HG03442 (cell line): ENCODE data around the gene KIF15.
"Not testable (repeated sequence)": the region's sequence is repeated elsewhere in the genome, so short reads cannot be mapped to it uniquely, and the experiment has no call there.

Experiments used
- ATAC-seq: cut with Tn5 transposase; IDR thresholded peaks from one replicate; pipeline ENCODE4 v1.9.1; 2021; ENCODE audit warnings: mild to moderate bottlenecking, moderate library complexity; ENCODE audit not compliant: unreplicated experiment

KIF15 gene

DNA sequence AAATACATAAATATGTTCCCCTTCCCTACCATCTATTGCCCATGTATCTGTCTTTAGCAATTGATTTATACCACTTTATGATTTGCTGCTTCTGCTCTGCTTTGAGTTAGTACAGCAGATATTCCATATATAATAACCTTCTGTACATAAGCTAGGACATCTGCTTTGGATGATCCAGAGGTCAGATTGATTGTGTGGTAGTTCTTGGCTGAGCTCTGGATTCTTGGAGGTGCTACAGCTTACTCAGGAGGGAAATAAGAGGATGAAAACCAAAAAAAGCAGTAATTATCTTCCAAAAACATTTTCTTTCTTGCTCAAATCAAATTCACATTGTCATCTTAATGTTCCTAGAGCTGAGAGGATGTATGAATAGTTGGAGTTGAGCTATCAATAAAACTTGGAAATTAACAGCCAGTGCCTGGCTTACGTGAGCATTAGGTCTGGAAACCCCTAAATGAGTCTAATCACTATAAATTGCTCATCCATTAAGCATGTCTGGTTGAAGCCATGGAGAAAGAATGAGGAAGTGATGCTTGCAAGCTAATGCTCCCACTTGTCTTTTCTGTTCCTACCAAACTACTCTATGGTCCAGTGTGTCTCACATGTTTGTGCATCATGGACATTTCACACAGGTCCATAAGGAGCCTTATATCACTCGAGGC, 63.8 kb downstream of the KIF15 start:
- no peak for ATAC-seq

DNA sequence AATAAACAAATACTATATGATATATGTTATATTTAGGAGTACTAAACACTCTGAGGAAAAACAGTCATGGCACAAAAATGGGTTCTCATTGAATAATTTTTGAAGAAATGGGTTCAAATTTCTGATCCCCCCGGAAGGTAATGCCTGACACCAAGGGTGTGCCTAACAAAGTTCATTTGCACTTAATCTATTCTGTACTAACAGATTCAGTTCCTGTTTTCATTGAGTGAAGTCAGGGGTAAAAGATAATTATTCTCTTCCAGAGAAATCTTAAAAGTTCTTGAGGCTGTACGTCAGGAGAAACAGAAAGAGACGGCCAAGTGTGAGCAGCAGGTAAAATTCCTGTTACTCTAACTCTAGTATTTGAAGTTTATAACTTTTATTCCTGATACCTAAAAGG, 65.6 kb downstream of the KIF15 start:
- no peak for ATAC-seq

DNA sequence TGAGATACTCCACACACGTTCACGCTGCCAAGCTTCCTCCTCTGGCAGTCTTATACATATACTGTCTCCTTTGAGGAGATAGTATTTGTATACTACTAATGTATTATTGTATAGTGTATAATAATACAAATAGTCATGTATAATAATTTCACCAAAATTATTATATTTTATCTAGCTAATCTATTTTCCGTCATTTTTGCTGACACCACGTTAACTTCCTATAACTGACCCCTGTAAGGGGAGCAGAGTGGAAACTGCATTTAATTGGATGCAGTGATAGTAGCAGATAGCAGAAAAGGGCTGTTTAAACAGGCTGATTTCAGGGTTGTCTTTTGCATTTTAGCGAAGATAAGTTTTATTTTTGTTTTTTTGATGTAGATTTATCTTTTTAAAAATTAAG, 69.6 kb downstream of the KIF15 start:
- no peak for ATAC-seq

DNA sequence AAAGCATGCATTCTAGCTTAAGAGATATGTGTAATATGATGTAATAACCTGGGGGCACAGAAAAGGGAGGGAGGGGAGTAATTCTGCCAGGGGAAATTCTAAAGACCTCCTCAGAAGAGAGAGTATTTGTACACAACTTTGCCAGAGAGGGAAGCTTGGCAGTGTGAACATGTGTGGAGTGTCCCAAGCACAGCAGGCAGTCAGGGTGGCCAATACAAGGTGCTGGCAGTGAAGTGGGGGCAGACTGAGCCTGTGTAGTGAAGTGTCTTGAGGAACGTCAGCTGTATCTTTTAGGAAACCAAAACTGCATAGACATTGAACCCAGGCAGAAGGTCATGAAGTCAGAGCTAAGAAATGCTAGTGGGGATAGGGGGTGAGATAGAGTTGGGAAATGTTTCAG, 70.4 kb downstream of the KIF15 start:
- ATAC-seq = no peak

DNA sequence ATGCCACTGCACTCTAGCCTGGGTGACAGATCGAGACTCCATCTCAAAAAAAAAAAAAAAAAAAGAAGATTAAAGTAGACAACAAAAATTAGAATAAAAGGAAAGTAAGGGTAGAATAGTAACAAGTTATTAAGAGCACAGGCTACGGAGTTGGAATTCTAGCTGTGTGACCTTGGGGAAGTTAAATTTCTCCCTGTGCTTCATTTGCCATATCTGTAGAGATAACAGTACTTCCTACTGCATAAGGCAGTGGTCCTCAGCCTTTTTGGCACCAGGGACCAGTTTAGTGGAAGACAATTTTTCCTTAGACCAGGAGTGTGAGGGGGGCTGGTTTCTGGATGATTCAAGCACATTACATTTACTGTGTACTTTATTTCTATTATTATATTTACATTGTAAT, 71.4 kb downstream of the KIF15 start:
- no peak for ATAC-seq

DNA sequence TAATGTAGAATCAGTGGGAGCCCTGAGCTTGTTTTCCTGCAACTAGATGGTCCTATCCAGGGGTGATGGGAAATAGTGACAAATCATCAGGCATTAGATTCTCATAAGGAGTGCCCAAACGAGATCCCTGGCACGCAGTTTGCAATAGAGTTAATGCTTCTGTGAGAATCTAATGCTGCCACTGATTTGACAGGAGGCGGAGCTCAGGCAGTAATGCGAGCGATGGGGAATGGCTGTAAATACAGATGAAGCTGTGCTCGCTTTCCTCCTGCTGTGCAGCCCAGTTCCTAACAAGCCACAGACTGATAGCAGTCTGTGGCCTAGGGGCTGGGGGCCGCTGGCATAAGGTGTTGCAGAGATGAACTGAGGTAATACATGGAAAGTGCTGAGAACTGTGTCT, 71.8 kb downstream of the KIF15 start:
- ATAC-seq = no peak

DNA sequence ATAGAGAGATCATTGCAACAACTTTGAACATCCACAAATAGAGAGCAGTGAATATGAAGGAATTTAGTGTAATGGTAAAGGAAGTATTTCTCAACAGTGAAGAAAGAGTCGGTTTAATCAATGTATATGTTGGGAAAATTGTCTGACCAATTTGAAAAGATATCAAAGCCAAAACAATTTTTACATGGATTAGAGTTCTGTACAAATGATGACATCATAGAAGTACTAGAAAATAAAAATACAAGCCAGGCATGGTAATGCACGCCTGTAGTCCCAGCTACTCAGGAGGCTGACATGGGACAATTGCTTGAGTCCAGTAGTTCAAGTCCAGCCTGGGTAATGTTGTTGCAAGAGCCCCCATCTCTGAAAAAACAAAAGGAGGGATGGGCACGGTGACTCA, 74.1 kb downstream of the KIF15 start:
- ATAC-seq = no peak

DNA sequence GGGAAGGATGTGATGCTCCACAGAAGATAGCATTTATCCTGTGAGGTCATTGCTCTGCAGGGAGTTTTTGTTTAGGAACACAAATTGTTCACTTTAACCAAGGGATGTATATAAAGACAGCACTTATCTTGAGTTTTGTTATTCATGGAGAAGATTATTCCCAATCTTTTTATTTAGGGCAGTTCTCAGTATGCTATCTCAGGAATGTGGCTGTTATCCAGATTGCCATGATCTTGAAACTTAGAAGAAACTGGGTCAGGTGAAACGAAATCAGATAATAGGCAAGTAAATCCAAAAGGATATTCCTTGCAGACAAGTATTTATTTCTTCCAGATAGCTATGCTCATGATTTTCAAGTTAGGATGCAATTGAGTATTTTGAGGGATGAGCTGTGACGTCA, 80.8 kb downstream of the KIF15 start:
- ATAC-seq = no peak

DNA sequence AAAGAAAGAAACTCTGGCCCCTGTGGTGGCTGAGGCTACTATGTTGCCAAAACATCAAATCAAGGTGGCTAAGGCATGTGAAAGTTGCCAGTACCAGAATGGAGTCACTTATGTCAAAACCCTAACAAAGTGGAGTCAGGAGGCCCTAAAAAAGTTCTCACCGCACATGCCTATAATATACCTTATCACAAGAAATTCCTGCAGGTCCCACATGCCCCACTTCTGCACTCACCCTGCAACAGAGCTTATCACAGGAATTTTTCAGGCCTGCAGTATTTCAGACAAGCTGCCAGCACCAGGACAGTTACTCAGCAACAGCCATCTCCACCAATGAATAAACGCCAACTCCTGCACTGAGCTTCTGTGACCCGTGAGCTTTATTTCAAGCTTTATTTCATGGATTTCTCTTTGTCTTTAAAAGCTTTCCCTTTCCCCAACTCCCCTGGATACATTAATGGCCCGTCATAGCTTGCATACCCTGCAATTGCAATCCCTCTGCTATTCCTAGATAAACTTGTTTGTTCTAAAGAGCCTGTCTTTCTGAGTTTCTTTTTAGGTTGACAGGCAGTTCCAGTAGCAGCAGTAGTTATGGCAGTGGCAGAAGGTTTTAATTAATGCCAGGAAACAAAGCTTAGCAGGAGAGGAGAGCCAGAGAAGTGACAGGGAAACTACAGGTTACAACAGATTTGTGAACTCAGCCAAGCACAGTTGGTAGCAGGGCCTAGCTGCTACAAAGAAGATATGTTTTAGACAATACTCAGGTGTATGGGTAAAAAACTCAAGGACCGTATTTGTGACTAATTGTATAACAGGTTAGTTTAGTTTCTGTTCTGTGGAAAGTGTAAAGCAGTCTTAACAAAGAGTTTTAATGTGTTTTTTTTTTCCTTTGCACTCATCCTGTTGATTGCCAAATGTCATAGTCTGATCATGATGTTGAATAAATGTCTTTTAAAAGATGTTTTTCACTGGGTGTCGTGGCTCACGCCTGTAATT, 84.2 kb downstream of the KIF15 start:
- no peak for ATAC-seq

DNA sequence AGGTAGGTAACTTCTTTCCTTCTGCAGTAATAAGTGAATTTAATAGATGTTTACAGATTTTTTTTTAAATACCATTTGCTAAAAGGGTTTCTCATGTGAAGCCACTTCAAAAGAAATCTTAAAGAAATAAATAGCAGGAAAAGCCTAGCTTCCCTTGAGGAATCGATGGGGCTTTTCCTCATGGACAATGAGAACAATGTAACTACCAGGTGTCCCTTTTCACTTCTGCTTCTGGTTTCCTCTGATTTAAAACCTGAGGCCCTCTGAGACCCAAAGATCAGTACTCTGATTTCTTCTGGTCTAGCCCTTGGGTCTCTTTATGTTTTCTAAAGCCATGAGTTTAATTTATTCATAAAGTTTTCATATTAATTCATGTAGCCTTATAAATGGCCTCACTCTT, 87.0 kb downstream of the KIF15 start:
- no peak for ATAC-seq

DNA sequence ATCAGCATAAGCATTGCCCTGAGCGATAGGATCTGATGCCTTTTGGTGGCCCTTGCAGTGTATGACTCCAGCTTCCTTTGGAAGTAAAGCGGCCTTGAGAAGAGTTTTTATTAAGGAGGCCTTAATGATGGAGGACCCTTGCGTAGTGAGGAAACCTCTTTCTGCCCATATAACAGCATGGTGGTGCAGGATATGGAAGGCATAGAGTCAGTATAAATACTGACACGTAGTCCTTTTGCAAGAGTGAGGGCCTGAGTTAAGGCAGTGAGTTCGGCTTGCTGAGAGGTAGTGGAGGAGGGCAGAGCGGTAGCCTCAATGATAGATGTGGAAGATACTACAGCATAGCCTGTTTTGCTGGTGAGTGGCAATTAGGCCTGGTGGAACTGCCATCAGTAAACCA, 95.1 kb downstream of the KIF15 start:
- ATAC-seq = not testable (repeated sequence)

DNA sequence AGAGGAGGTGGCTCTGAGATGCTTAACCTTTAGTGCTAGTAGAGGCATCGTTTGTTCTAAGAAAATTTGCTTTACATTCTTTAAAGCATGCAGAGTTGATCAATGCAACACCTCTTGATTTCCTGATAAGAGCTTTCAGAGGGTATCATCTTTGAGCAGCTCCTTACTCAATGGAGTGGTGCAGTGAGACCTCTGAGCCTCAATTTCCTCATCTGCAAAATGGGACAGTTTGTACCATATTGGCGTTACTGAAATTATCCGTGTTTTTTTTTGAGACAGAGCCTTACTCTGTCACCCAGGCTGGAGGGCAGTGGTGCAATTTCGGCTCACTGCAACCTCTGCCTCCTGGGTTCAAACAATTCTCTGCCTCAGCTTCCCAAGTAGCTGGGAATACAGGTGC, 98.5 kb downstream of the KIF15 start:
- no peak for ATAC-seq

DNA sequence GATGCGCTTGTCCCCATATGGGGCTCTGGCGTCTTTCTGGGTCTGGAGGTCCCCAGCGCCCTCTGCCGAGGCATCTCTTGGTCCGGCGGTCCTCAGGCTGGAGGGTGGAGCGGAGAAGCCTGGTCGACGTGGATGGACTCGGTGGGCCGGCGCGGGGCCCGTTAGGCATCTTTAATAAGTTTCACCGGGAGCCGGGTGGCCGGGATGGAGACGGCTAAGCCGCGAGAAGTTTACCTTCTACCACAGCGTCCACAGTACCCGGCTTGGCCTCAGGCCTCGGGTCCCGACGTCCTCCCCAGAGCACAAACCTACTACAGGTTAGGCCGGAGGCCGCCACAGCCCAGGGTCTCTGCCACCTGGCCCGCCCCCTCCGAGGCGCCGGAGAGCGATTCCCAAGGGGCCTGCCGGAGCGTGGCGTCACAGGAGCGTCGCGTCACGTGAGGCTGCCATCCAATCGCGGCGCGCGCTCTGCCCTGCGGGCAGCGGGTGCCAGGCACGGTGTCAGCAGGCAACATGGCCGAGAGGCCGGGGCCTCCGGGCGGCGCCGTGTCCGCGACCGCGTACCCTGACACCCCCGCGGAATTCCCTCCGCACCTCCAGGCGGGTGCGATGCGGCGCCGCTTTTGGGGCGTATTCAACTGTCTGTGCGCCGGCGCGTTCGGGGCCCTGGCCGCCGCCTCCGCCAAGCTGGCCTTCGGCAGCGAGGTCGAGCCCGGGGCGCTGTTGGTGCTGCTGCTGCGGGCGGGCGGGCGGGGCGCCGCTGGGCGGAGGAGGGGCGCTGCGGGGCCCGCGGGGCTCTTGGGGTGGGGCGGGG, 100.0 kb downstream of the KIF15 start, which contains the start of gene TMEM42:
TSS of gene TMEM42 (plus strand) at position 501 of the 814 bp plus-strand sequence. CDS start at position 514, 13 bp downstream.
- peak; percentile 90 for ATAC-seq

DNA sequence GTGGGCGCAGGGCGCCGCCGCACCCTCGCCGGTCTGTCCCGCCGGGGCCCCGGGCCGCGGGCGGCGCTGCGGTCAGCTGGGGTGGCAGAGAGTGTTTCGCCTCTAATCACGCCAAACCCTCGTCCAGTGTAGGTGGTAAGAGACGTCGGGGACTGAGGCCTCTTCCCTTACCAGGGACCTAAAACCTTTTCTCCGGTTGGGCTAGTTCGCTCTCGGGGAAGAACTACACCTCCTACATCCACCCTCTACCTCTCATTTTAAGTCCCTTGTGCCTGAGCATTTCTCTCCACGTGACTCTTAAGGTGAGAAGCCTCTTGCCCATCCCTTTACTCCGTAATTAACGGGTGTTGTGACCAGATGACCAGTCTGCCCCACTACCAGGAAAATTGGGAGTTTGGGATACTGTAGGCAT, 100.6 kb downstream of the KIF15 start:
- peak; percentile 27 for ATAC-seq

DNA sequence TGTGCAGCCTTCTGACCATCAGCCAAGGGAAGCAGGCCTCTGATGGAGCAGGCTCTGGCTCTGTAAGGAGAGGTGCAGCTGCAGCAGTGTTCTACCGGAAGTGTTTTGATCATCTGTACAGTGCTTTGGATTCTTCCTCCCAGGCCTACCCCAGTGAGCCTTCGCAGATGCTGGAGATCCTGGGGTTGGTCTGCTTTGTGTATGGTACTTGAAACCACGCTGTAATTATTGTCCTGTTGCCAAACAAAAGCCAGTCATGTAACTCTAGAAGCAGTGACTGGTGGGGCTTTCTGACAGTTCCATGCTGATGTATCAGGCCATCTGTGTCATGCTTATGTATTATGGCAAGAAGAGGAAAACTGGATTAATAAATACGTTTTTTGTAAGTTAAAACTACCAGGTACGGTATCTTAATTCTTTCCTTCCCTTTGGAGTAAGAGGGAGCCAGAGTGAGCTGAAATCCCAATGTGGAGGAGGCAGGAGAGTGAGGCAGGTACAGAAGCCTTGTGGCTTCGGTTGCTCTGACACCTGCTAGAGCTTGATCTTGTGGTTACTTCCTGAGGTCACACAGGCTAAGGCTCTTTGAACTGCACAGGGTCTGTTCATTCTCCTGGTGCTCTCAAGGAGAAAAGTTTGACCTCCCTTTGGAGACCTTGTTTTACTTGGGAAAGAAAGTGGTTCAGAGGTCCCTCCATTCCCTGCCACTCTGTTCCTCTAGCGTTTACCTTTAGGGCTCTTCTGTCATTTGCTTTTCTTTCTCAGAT, 103.9 kb downstream of the KIF15 start:
- ATAC-seq = no peak

DNA sequence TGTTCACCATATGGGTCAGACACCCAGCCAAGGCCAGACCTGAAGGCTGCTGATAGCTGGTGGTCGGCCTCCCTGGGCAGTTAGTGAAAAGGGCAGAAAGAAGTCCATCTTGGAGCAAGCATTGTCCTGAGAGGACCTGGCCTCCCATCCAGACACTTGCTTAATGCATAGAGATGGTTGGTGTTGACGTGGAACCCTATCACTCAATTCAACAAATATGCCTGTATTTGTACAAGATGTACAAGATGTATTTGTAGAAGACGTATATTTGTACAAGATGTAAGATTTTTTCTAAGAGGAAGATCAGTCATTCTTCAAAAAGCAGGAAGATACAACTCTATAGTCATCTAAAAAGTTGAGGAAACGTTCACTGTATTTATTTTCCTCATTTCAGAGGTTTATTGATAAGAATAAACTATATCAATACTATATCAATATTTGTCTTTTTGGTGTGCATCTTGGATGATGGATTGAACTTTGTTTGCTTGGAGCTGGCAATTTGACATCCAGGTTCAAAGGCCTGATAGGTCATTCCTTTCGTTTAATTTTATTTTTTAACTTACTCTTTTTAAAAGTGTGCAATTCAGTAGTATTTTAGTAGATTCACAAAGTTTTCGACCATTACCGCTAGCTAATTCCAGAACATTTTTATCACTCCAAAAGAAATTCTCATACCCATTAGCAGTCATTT, 106.0 kb downstream of the KIF15 start:
- no peak for ATAC-seq

DNA sequence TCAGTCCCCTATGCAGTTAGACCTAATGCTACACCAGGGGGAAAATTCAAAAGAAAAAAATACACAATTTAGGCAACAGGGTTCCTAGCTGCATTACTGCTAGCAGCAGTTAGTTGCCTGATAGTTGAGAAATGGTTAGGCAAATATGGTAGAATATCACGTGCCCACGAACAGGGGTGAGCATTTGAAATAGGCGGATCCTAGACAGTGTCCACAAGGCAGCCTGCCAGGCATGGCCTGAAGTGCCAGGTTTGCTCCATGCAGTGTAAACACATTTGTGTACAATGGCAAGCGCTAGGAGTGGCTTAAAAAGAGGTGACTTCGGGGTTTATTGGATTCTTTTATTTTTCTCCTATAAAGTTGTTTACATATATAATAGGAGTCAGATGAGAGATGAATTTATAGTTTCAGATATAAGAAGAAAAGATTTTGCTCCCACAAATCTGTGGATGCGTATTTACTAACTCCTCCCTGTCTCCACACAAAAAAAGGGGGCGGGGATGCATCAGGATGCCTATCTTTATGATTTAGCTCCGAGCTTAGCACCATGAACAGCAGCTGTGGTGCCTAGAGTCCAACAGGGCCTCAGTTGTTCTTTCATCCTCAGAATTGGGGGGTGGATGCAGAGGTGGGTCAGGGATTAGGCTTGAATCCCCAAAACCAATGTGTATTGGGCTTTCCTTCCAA, 108.9 kb downstream of the KIF15 start:
- no peak for ATAC-seq

DNA sequence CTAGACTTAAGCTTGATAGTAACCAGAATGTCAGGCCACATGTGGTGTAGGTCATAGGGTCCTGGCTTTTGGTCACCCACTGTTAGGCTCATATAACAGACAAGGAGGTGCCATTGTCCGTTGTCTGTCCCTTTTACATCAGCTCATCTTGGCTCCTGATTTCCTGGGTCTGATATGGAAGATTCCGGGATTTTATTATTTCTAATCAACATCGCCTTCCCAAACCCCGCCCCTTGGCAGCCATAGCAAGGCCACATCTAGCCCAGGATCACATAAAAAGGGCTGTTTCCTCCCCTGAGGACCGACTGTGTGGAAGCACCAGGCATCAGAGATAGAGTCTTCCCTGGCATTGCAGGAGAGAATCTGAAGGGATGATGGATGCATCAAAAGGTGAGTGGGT, 112.7 kb downstream of the KIF15 start, which contains the start of gene TGM4:
TSS of gene TGM4 (plus strand) at position 301 of the 400 bp plus-strand sequence. CDS start at position 372, 71 bp downstream.
- ATAC-seq = no peak

DNA sequence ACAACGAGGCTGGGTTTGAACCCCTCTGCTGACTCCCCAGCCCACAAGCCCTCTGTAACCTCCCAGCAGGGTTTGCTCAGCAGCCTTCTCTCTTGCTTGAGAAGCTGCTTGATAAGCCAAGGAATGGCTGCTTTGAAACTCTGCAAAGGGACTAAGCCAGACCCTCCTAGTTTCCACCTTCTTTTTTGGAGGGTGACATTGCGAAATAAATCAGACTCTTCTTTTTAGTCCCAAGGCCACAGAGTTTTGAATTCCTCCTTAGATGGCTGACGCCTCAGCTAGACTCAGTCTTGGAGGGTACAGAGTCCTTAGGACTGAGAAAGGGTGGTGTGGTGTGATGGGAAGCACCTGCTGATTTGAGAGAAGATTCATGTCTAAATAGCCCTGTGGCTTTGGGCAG, 114.0 kb downstream of the KIF15 start:
- no peak for ATAC-seq
